ENCODE data around the gene ANO6.

Gene ANO6

DNA sequence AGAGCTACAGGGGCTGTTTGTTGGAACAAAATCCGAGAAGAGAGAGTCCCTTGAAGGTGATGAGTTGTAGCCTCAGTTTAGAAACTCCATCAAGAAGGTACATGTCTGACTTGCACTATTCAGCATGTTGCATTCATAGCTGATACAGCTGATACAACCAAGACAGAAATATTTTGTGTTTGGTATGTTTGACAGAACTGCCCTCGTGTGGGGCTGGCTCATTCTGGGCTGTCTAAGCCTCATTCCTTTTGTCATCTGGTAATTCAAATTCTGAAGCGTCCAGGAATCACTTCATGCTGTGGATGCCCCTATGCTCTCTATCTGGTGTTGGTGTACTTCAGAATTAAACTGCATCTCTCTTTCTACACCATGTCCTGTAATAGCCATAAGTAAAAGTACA, 126.3 kb downstream of the ANO6 start:
- TF ChIP-seq, protein P1, sequence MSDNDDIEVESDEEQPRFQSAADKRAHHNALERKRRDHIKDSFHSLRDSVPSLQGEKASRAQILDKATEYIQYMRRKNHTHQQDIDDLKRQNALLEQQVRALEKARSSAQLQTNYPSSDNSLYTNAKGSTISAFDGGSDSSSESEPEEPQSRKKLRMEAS (IDR thresholded peaks at IDR 0.05; ENCODE audit: low read depth, low read length), result no peak
- TF ChIP-seq, protein P2, sequence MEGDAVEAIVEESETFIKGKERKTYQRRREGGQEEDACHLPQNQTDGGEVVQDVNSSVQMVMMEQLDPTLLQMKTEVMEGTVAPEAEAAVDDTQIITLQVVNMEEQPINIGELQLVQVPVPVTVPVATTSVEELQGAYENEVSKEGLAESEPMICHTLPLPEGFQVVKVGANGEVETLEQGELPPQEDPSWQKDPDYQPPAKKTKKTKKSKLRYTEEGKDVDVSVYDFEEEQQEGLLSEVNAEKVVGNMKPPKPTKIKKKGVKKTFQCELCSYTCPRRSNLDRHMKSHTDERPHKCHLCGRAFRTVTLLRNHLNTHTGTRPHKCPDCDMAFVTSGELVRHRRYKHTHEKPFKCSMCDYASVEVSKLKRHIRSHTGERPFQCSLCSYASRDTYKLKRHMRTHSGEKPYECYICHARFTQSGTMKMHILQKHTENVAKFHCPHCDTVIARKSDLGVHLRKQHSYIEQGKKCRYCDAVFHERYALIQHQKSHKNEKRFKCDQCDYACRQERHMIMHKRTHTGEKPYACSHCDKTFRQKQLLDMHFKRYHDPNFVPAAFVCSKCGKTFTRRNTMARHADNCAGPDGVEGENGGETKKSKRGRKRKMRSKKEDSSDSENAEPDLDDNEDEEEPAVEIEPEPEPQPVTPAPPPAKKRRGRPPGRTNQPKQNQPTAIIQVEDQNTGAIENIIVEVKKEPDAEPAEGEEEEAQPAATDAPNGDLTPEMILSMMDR (IDR thresholded peaks at IDR 0.05; ENCODE audit: low read depth, low read length), result no peak
- TF ChIP-seq MYC (IDR thresholded peaks at IDR 0.05; ENCODE audit: low read depth, low read length) (no peak), POLR2A (IDR thresholded peaks at IDR 0.05; ENCODE audit: extremely low read depth, insufficient read length) (no peak)
- H3K4me3 ChIP-seq (ENCODE audit: low read depth, low read length), result no peak overlapping the region
- no peak for DNase-seq (ENCODE audit: low read depth)

DNA sequence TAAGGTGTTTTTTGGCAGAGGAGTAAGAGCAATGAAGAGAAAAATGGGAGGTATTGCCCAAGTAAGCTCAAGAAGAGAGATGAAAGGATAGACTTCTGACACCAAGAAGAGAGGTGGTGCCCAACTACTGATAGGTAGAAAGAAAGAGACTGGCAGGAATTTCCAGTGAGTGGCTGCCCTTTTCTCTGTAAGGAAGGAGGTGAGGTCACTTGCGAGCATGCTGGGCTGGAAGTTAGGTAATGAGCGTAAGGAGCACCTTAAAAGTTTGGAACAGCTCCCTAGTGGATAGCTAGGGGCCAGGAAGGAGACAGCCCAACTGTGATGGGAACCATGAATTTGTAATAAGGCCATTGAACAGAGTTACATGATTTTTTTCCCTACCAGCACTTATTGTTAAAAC, 127.0 kb downstream of the ANO6 start:
- no peak overlapping the region for H3K4me3 ChIP-seq (ENCODE audit: low read depth, low read length)
- DNase-seq (ENCODE audit: low read depth), result no peak
- TF ChIP-seq, protein P1 (IDR thresholded peaks at IDR 0.05; ENCODE audit: low read depth, low read length), result no peak

DNA sequence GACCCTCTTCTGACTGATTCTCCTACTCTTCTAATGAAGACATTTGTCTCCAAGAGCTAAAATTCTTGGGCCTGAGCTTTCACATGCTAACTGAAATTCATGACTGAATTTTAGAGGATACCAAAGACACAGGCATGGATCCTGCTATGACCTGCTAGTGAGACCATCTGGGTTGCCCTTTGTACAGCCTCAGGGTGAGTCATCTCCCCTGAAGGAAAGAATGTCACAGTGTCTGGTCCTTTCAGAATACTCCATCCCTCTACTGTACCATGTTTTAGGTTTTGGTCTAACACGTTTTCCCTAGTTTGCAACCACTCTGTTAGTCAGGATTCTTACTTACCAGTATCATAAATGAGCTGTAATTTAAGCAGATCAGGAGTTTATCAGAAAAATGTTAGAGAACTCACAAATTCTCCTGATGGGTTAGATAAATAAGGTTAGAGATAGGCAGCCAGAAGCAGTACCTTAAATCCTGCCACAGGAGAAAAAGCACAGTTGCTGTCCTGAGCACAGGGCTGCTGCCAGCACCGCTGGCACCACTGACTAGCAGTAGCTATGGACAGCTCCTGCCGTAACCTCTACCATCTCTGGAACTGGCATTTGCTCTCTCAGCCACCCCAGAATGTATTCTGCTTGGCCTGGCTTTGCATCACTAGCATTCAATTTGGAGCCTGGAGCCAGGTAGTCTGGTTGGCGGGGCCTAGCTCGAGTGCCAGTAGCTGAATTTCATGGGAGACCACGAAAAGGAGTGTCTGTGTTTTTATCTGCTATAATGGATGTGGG, 127.6 kb downstream of the ANO6 start:
- DNase-seq (ENCODE audit: low read depth), result no peak
- H3K4me3 ChIP-seq (ENCODE audit: low read depth, low read length), result no peak overlapping the region
- TF ChIP-seq, protein P1 (IDR thresholded peaks at IDR 0.05; ENCODE audit: low read depth, low read length), result no peak
- TF ChIP-seq, protein P2 (IDR thresholded peaks at IDR 0.05; ENCODE audit: low read depth, low read length), result no peak
- TF ChIP-seq POLR2A (IDR thresholded peaks at IDR 0.05; ENCODE audit: extremely low read depth, insufficient read length), result no peak
- no peak for TF ChIP-seq MYC (IDR thresholded peaks at IDR 0.05; ENCODE audit: low read depth, low read length)

DNA sequence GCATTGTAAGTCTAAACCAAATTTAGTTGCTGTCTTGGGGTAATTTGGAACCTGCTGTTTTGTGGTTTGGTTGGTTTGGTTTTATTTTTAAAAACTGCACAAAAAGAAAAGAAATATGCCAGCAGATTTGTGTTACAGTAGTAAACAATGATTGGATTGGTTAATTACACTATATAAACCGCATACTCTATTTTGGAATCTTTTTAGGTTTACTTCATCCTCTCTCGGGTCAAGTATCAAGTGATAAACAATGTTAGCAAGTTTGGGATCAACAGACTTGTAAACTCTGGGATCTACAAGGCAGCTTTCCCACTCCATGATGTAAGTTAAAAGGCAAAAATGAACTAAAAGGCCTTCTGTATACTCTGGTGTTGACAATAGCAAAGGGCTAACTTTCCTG, 132.4 kb downstream of the ANO6 start:
- TF ChIP-seq POLR2A (IDR thresholded peaks at IDR 0.05; ENCODE audit: extremely low read depth, insufficient read length), result no peak
- TF ChIP-seq, protein P1 (IDR thresholded peaks at IDR 0.05; ENCODE audit: low read depth, low read length), result no peak
- TF ChIP-seq, protein P2 (IDR thresholded peaks at IDR 0.05; ENCODE audit: low read depth, low read length), result no peak
- no peak for TF ChIP-seq MYC (IDR thresholded peaks at IDR 0.05; ENCODE audit: low read depth, low read length)

DNA sequence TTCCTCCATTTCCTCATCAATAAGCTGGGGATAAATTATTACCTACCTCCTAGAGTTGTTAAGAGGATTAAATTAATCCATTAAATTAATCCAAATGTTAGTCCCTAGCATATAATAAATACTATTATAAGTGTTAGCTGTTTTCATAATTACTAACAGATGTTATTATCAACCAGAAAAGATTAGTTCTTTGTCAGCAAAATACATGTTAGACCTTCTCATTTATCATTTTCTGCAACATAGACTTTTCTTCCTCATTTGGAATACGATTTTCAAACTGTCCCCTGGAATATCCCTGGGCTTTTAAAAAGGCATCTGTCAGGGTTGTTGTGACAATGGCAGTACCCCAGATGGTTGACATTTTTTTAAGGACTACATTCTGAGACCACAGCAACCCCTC, 133.1 kb downstream of the ANO6 start:
- no peak for DNase-seq (ENCODE audit: low read depth)
- no peak overlapping the region for H3K4me3 ChIP-seq (ENCODE audit: low read depth, low read length)
- no peak for TF ChIP-seq MYC (IDR thresholded peaks at IDR 0.05; ENCODE audit: low read depth, low read length)
- TF ChIP-seq, protein P1 (IDR thresholded peaks at IDR 0.05; ENCODE audit: low read depth, low read length), result no peak
- TF ChIP-seq, protein P2 (IDR thresholded peaks at IDR 0.05; ENCODE audit: low read depth, low read length), result no peak
- no peak for TF ChIP-seq POLR2A (IDR thresholded peaks at IDR 0.05; ENCODE audit: extremely low read depth, insufficient read length)

More for the DNA sequence above, 132.4 kb downstream of the ANO6 start:
- DNase-seq (ENCODE audit: low read depth), result no peak
- H3K4me3 ChIP-seq (ENCODE audit: low read depth, low read length), result no peak overlapping the region

DNA sequence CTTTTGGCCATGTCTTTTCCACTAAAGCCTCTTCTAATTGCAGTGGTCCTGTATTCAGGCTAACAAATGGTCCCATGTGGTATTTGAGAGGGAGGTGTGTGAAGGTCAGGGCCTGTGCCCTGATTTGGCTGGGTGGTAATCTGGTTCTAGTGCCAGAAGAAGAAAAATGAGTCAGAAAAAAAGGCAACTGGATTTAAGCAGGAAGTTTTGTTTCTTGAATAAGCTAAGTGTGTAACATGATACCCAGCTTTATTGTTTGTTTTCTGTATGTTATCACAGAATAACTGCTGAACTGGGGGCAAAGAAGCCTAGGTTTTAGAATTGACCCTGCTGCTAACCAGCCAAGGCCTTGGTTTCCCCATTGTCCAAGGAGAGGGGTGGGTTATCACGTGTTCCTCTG, 134.0 kb downstream of the ANO6 start:
- H3K4me3 ChIP-seq (ENCODE audit: low read depth, low read length), result no peak overlapping the region
- no peak for DNase-seq (ENCODE audit: low read depth)
- no peak for TF ChIP-seq POLR2A (IDR thresholded peaks at IDR 0.05; ENCODE audit: extremely low read depth, insufficient read length)
- TF ChIP-seq, protein P2 (IDR thresholded peaks at IDR 0.05; ENCODE audit: low read depth, low read length), result no peak
- no peak for TF ChIP-seq MYC (IDR thresholded peaks at IDR 0.05; ENCODE audit: low read depth, low read length)
- TF ChIP-seq, protein P1 (IDR thresholded peaks at IDR 0.05; ENCODE audit: low read depth, low read length), result no peak

Data from NB4 (cell line).